ENCODE data around the gene ZNF521. TPM values are rescaled to one million over a fixed set of nuclear protein-coding genes. Genes with fewer than 3 reads are reported as not detected.

Gene ZNF521
- total RNA-seq, 1 donor from 2014 or later: not detected

DNA sequence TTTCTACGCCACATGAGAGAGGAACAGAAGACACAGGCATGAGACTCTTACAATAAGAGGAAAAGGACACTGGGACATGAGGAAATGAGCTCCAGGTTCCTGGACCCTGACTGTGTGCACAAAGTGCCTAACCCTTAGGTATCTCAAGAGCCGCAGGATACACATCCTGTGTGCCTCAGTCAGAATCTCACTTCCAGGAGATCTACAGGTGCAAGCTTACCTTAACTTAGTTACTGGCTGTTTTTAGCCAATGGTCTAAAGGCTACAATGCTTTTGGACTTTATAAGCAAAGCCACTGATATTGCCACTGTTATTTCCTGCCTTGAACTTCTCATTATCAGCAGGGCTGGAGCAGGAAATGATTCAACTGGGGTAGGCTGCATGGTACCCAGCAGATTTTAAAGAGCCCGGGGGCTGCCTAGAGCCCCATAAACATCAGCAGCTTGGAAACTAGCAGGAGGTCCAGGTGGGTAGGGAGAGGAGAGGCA, 254.4 kb downstream of the ZNF521 start:
- Mint-ChIP-seq H3K4me3 (ENCODE audit: low read depth) (no peak overlapping the region), H3K27me3 (ENCODE audit: low read depth) (no peaks in the 10 kb centered on the region), H3K9me3 (no peaks in the 10 kb centered on the region), H3K36me3 (ENCODE audit: low read depth) (no peaks in the 10 kb centered on the region), H3K27ac (no peak overlapping the region), H3K4me1 (ENCODE audit: low read depth) (no peaks in the 10 kb centered on the region)
- intact Hi-C loops (cut with micrococcal nuclease): no loop called here
- no peak for DNase-seq (ENCODE audit: low spot score)

GRCh38 chr18:25097057-25097456, 254.9 kb downstream of the ZNF521 start:
- intact Hi-C loops (cut with micrococcal nuclease): no loop called here
- Mint-ChIP-seq H3K36me3 (ENCODE audit: low read depth) (no peaks in the 10 kb centered on the region), H3K27me3 (ENCODE audit: low read depth) (no peaks in the 10 kb centered on the region)

DNA sequence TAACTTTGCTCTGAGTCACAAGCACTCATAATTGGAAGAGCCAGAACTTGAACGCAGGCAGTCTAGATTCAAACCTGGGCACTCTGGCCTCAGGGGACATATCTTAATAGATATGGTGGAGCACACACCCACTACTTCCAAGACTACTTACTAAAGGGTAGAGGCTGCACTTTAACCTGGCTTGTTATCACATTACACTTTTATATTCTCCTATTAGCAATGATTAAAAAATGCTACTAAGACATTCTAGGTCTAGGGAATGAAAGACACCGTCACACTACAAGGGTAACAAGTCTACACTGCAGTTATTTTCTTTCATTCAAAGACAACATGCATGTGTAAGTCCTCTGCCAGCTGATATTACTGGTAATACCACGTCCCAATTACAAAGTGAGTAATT, 258.8 kb downstream of the ZNF521 start:
- Mint-ChIP-seq H3K36me3 (ENCODE audit: low read depth) (no peaks in the 10 kb centered on the region), H3K9me3 (no peaks in the 10 kb centered on the region), H3K4me3 (ENCODE audit: low read depth) (no peak overlapping the region), H3K27ac (no peak overlapping the region), H3K4me1 (ENCODE audit: low read depth) (no peaks in the 10 kb centered on the region), H3K27me3 (ENCODE audit: low read depth) (no peaks in the 10 kb centered on the region)
- no peak for DNase-seq (ENCODE audit: low spot score)
- intact Hi-C loops (cut with micrococcal nuclease): no loop called here

More at GRCh38 chr18:25097057-25097456, 254.9 kb downstream of the ZNF521 start:
- Mint-ChIP-seq H3K4me3 (ENCODE audit: low read depth) (no peak overlapping the region), H3K9me3 (no peaks in the 10 kb centered on the region), H3K4me1 (ENCODE audit: low read depth) (no peaks in the 10 kb centered on the region), H3K27ac (no peak overlapping the region)
- no peak for DNase-seq (ENCODE audit: low spot score)

GRCh38 chr18:25089470-25089869, 262.5 kb downstream of the ZNF521 start:
- no peaks in the 10 kb centered on the region for H3K36me3 Mint-ChIP-seq (ENCODE audit: low read depth)
- no peaks in the 10 kb centered on the region for H3K27me3 Mint-ChIP-seq (ENCODE audit: low read depth)
- no peak overlapping the region for H3K4me3 Mint-ChIP-seq (ENCODE audit: low read depth)
- no peak overlapping the region for H3K27ac Mint-ChIP-seq
- no peaks in the 10 kb centered on the region for H3K9me3 Mint-ChIP-seq
- intact Hi-C loops (cut with micrococcal nuclease): no loop called here
- DNase-seq (ENCODE audit: low spot score): no peak
- H3K4me1 Mint-ChIP-seq (ENCODE audit: low read depth): no peaks in the 10 kb centered on the region

GRCh38 chr18:25086876-25087275, 265.1 kb downstream of the ZNF521 start:
- Mint-ChIP-seq H3K9me3 (no peaks in the 10 kb centered on the region), H3K36me3 (ENCODE audit: low read depth) (no peaks in the 10 kb centered on the region), H3K27me3 (ENCODE audit: low read depth) (no peaks in the 10 kb centered on the region), H3K4me3 (ENCODE audit: low read depth) (no peak overlapping the region), H3K4me1 (ENCODE audit: low read depth) (no peaks in the 10 kb centered on the region), H3K27ac (no peak overlapping the region)
- intact Hi-C loops (cut with micrococcal nuclease): no loop called here
- DNase-seq (ENCODE audit: low spot score): no peak

DNA sequence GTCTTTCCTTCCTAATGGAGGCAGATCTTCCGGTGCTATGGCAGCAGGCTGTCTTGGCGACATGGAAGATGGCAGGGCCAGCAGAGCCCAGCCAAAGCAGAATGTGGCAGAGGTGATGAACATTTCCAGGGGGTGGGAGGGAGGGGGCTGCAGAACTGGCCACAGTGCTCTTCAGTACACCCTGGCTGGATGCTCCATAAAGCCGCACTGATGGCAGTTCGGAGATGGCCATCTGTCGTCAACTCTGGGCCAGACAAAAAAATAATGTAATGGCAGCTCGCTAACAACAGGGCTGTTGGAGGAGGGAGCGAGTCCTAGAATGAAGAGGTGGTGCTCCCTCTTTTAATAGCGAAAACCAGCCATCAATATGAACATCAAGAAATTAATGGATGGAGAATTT, 271.0 kb downstream of the ZNF521 start:
- H3K9me3 Mint-ChIP-seq: no peaks in the 10 kb centered on the region
- intact Hi-C loops (cut with micrococcal nuclease): no loop called here
- no peaks in the 10 kb centered on the region for H3K4me1 Mint-ChIP-seq (ENCODE audit: low read depth)
- H3K27ac Mint-ChIP-seq: no peak overlapping the region
- no peak overlapping the region for H3K4me3 Mint-ChIP-seq (ENCODE audit: low read depth)
- H3K27me3 Mint-ChIP-seq (ENCODE audit: low read depth): no peaks in the 10 kb centered on the region
- DNase-seq (ENCODE audit: low spot score): no peak
- no peaks in the 10 kb centered on the region for H3K36me3 Mint-ChIP-seq (ENCODE audit: low read depth)

DNA sequence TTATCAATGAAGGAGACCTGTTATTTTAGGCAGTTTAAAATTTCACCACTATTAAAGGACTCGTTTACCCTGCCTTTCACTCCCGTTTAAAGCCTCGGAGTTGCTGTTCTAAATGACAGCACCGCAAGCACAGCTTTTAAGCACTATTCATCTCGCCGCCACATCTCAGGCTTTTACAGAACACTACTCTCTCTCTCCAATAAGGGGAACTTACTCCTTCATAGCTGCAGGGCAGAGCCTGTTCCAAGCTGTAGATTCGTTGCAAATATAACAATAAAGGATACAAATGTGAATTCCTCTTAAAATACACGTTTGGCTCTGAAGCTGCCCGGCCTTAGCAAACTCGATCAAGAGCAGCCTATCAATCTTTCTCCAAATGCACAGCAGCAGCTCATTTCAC, 271.8 kb downstream of the ZNF521 start:
- H3K27ac Mint-ChIP-seq: no peak overlapping the region
- no peaks in the 10 kb centered on the region for H3K9me3 Mint-ChIP-seq
- no peak overlapping the region for H3K4me3 Mint-ChIP-seq (ENCODE audit: low read depth)
- no peaks in the 10 kb centered on the region for H3K36me3 Mint-ChIP-seq (ENCODE audit: low read depth)
- intact Hi-C loops (cut with micrococcal nuclease): no loop called here
- no peaks in the 10 kb centered on the region for H3K4me1 Mint-ChIP-seq (ENCODE audit: low read depth)
- H3K27me3 Mint-ChIP-seq (ENCODE audit: low read depth): no peaks in the 10 kb centered on the region
- DNase-seq (ENCODE audit: low spot score): no peak

GRCh38 chr18:25077944-25078723, 273.8 kb downstream of the ZNF521 start:
- Mint-ChIP-seq H3K9me3 (no peaks in the 10 kb centered on the region), H3K4me3 (ENCODE audit: low read depth) (no peak overlapping the region), H3K4me1 (ENCODE audit: low read depth) (no peaks in the 10 kb centered on the region), H3K27ac (no peak overlapping the region), H3K36me3 (ENCODE audit: low read depth) (no peaks in the 10 kb centered on the region), H3K27me3 (ENCODE audit: low read depth) (no peaks in the 10 kb centered on the region)
- intact Hi-C loops (cut with micrococcal nuclease): no loop called here
- no peak for DNase-seq (ENCODE audit: low spot score)

- H3K27me3 Mint-ChIP-seq (ENCODE audit: low read depth): no peaks in the 10 kb centered on the region
- H3K27ac Mint-ChIP-seq: no peak overlapping the region
- no peak for DNase-seq (ENCODE audit: low spot score)
- H3K4me3 Mint-ChIP-seq (ENCODE audit: low read depth): no peak overlapping the region
- no peaks in the 10 kb centered on the region for H3K9me3 Mint-ChIP-seq
- intact Hi-C loops (cut with micrococcal nuclease): no loop called here
- no peaks in the 10 kb centered on the region for H3K36me3 Mint-ChIP-seq (ENCODE audit: low read depth)
- H3K4me1 Mint-ChIP-seq (ENCODE audit: low read depth): no peaks in the 10 kb centered on the region
Observed at GRCh38 chr18:25077038-25077943, 274.7 kb downstream of the ZNF521 start.

GRCh38 chr18:25075783-25076182, 276.2 kb downstream of the ZNF521 start:
- Mint-ChIP-seq H3K4me3 (ENCODE audit: low read depth) (no peak overlapping the region), H3K9me3 (no peaks in the 10 kb centered on the region), H3K36me3 (ENCODE audit: low read depth) (no peaks in the 10 kb centered on the region)

GRCh38 chr18:25075331-25075730, 276.6 kb downstream of the ZNF521 start:
- intact Hi-C loops (cut with micrococcal nuclease): no loop called here

More at GRCh38 chr18:25075783-25076182, 276.2 kb downstream of the ZNF521 start:
- intact Hi-C loops (cut with micrococcal nuclease): no loop called here
- no peak for DNase-seq (ENCODE audit: low spot score)
- Mint-ChIP-seq H3K4me1 (ENCODE audit: low read depth) (no peaks in the 10 kb centered on the region), H3K27ac (no peak overlapping the region), H3K27me3 (ENCODE audit: low read depth) (no peaks in the 10 kb centered on the region)

DNA sequence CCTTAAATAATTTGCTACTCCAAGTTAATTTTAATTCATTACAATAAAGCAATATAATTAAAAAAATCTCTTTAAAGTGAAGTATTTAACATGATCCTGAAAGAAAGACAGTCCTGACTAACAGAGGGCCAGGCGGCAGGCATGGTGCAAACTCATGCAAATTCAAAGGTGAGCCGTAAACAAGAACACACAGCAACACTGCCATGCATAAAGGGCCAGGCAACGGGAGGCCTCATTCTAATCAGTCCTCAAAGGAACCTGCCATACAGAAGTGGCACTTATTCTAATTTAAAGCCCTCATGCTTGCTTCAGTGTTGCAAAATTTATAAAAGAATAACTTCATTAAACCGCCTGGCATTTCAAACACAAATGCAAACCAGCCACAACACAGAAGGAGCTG, 277.0 kb downstream of the ZNF521 start:
- no peak for DNase-seq (ENCODE audit: low spot score)
- intact Hi-C loops (cut with micrococcal nuclease): no loop called here
- Mint-ChIP-seq H3K9me3 (no peaks in the 10 kb centered on the region), H3K27ac (no peak overlapping the region), H3K4me1 (ENCODE audit: low read depth) (no peaks in the 10 kb centered on the region), H3K27me3 (ENCODE audit: low read depth) (no peaks in the 10 kb centered on the region), H3K4me3 (ENCODE audit: low read depth) (no peak overlapping the region), H3K36me3 (ENCODE audit: low read depth) (no peaks in the 10 kb centered on the region)

More at GRCh38 chr18:25075331-25075730, 276.6 kb downstream of the ZNF521 start:
- no peaks in the 10 kb centered on the region for H3K4me1 Mint-ChIP-seq (ENCODE audit: low read depth)
- no peaks in the 10 kb centered on the region for H3K9me3 Mint-ChIP-seq
- H3K36me3 Mint-ChIP-seq (ENCODE audit: low read depth): no peaks in the 10 kb centered on the region
- H3K27ac Mint-ChIP-seq: no peak overlapping the region
- DNase-seq (ENCODE audit: low spot score): no peak
- H3K4me3 Mint-ChIP-seq (ENCODE audit: low read depth): no peak overlapping the region
- no peaks in the 10 kb centered on the region for H3K27me3 Mint-ChIP-seq (ENCODE audit: low read depth)

GRCh38 chr18:25072205-25072604, 279.8 kb downstream of the ZNF521 start:
- Mint-ChIP-seq H3K4me1 (ENCODE audit: low read depth) (no peaks in the 10 kb centered on the region), H3K9me3 (no peaks in the 10 kb centered on the region), H3K27me3 (ENCODE audit: low read depth) (no peaks in the 10 kb centered on the region), H3K4me3 (ENCODE audit: low read depth) (no peak overlapping the region), H3K27ac (no peak overlapping the region), H3K36me3 (ENCODE audit: low read depth) (no peaks in the 10 kb centered on the region)
- intact Hi-C loops (cut with micrococcal nuclease): no loop called here
- DNase-seq (ENCODE audit: low spot score): no peak

Measured in activated T-helper 2 cell treated with anti-CD3 and anti-CD28 coated beads, Interferon-gamma antibody, Interleukin-2, Interleukin-4, amounts not matched to agents 10 μg/mL and 5 μg/mL and 100 μg/mL, durations not matched to agents 14 hours and 24 hours and 36 hours (primary cell).